Posterior vena cava (tissue), 2 donors: ENCODE measurements around the gene TMCO4. TPM values are rescaled to one million over a fixed set of nuclear protein-coding genes. Genes with fewer than 3 reads are reported as not detected.
A peak's percentile ranks its signal among the peaks of the same experiment; 100 is the strongest.
"Not testable (repeated sequence)": the region's sequence is repeated elsewhere in the genome, so short reads cannot be mapped to it uniquely, and the experiment has no call there.

Experiments
- DNase-seq: peaks from one replicate; pipeline ENCODE4 v3.0.0-alpha.2; 2020; ENCODE audit warnings: low spot score
- intact Hi-C, 2 donors: fragments of 100-400 bp; cut with DNase I; formaldehyde crosslinking; loops; one replicate each; pipeline versions ENCODE4 v1.14.1 to v1.14.2; 2022 to 2023
- total RNA-seq, 2 donors: library from RNA; stranded (reverse); fragmentation: NEBNext Ultra II Directional; extraction: Animal tissue kit (Norgen Biotek cat#: 25700); gene quantifications; one replicate each; pipeline ENCODE4 v1.2.1, GENCODE V29; 2021
- donor health status: DM: yes; HTN: yes; CAD: no.
- donor health status: DM: yes; HTN: yes; CAD: no.

TMCO4 gene
- total RNA-seq, 2 donors from 2014 or later: 12.3 to 13.2 TPM

GRCh38 chr1:19651141-19651737, 148.5 kb downstream of the TMCO4 start:
- peak; percentile 85 for DNase-seq
- intact Hi-C loops: loop anchor here (5.0 to 10.0 kb wide), 3 partner anchors 254 to 396 kb away; partner anchors contain the start of genes EMC1 (in 1 of the 2) and MRTO4 (in 1 of the 2)

DNA sequence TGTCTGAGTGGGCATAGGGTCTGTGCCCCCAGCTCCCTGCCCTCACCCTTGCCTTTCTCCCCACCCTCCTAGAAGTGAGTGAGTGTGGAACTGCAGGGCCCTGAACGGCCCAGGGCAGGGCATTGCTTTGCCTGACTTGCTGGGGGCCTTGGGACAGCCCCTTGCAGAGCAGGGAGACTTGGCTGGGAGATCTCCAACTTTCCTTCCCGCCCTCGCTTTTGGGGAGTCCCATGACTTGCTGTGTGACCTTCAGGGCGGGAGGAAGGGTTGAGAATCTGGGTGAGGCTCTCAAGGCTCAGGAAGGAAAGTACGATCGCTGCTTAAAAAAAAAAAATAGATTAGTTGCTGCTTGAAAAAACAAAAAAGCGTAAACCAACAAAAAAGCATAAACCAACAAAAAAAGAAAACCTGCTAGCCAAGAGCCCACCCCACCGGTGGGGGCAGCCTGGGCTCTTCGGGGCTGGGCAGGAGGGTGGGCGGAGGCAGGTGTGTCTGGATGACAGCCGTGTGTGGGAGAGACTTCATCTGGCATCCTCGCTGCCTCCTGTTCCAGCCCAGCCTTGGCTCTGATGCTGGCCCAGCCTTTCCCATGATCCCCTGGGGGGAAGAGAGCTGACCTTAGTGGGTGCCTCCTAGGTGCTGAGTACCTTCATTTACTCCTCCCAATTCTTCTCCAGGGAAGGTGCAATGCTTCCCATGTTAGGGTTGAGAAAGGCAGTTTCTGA, 149.1 kb downstream of the TMCO4 start:
- intact Hi-C loops: loop anchor here (5.0 to 10.0 kb wide), 3 partner anchors 253 to 396 kb away; partner anchors contain the start of genes EMC1 (in 1 of the 2) and MRTO4 (in 1 of the 2)

GRCh38 chr1:19648689-19649088, 151.0 kb downstream of the TMCO4 start:
- intact Hi-C loops: loop anchor here in 1 of 2 donors (5.0 kb wide), 2 partner anchors 161 to 256 kb away; partner anchors contain the start of gene CAPZB
- no peak for DNase-seq

More for the DNA sequence above, 149.1 kb downstream of the TMCO4 start:
- peak; percentile 71 for DNase-seq

GRCh38 chr1:19648239-19648638, 151.5 kb downstream of the TMCO4 start:
- DNase-seq: peak; percentile 78
- intact Hi-C loops: loop anchor here in 1 of 2 donors (5.0 kb wide), 2 partner anchors 161 to 256 kb away; partner anchors contain the start of gene CAPZB

DNA sequence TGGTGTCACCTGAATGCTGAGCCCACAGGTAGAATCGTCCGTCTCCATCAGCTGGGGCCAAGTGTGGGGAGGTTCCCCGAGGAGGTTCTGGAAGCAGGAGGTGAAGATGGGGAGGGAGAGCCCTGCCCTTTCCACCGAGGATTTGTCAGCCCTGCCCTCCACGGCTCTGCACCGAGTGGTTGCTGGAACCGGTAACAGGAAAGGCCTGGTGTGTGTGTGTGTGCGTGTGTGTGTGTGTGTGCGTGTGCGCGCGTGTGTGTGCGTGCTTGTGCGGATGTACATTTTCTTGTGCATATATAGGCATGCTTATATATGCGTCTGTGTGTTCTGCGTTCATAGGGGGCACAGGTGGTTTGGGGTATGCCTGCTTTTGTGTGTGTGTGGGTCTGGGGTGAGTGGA, 152.1 kb downstream of the TMCO4 start:
- peak; percentile 76 for DNase-seq
- intact Hi-C loops: loop anchor here in 1 of 2 donors (5.0 kb wide), 2 partner anchors 160 to 255 kb away; partner anchors contain the start of gene CAPZB

GRCh38 chr1:19646377-19647319, 153.1 kb downstream of the TMCO4 start:
- DNase-seq: peak; percentile 75
- intact Hi-C loops: loop anchor here in 1 of 2 donors (5.0 kb wide), 2 partner anchors 159 to 254 kb away; partner anchors contain the start of gene CAPZB

GRCh38 chr1:19645411-19646251, 154.1 kb downstream of the TMCO4 start:
- DNase-seq: no peak
- intact Hi-C loops: loop anchor here in 1 of 2 donors (5.0 kb wide), 2 partner anchors 158 to 253 kb away; partner anchors contain the start of gene CAPZB

GRCh38 chr1:19644681-19645410, 154.9 kb downstream of the TMCO4 start:
- intact Hi-C loops: loop anchor here (5.0 kb wide), 3 partner anchors 158 to 303 kb away; partner anchors contain the start of gene CAPZB (in 2 of the 2)

GRCh38 chr1:19644395-19644680, 155.4 kb downstream of the TMCO4 start:
- intact Hi-C loops: loop anchor here in 1 of 2 donors (5.0 kb wide), 2 partner anchors 157 to 302 kb away; partner anchors contain the start of gene CAPZB
- DNase-seq: no peak

More at GRCh38 chr1:19644681-19645410, 154.9 kb downstream of the TMCO4 start:
- no peak for DNase-seq

DNA sequence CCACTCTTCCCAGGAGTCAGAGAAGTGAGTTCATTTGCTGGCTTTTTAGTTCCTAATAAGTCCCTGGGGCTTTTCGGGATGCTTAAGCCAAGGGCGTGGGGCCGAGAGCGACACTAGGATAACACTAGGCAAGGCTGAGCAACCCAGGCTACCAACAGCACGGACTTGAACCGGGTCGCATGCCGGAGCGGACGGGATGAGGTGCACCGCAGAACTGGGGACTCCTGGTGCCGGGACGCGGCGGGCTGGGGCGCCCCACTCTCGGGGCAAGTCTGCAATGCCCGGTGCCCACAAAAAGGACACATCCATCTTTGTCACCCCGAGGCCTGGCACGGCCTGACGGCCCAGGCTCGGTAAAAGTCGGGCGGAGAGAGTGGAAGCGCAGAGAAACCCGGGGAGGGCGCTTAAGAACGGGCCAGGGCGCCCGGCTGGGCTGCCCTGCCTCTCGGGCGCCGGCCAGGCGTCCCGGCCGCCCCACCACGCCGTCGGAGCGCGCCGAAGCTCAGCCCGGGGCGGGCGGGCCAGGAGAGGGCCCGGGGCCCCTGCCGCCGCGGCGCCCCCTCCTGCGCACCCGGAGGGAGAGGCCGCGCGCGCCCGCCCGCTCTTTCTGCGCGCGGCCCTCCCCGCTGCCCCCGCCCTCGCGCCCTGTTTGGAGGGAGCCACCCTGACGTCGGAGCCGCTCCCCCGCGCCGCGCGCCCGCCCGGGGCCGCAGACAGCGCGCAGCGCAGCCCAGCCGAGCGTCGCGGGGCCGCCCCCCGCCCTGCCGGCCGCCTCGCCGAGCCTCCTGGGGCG, 155.9 kb downstream of the TMCO4 start, which contains the start of gene NBL1:
NBL1 (plus strand) TSS at position 710 of the 793 bp plus-strand sequence. CDS start 10,720 bp downstream, outside the sequence.
- DNase-seq: peak; percentile 92
- intact Hi-C loops: loop anchor here in 1 of 2 donors (5.0 kb wide), 2 partner anchors 156 to 301 kb away; partner anchors contain the start of gene CAPZB

DNA sequence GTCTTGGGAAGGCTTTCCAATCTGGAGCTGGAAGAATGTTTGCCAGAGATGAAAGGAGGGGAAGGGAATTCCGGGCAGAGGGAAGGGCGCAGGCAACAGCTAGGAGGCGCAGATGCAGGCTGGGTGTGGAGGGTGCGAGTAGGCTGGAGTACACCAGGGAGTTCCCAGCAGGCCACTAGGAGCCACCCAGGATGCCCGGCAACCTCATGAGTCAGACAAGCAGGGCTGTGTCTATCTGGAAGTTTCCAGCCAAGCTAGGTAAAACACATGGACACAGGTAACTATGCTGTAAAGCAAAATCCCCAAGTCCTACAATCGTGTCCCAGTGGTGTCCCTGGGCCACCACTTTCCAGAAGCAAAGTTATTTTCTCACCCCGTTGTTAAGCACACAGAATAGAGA, 156.6 kb downstream of the TMCO4 start:
- intact Hi-C loops: loop anchor here in 1 of 2 donors (5.0 kb wide), 2 partner anchors 156 to 301 kb away; partner anchors contain the start of gene CAPZB
- no peak for DNase-seq

GRCh38 chr1:19640363-19641316, 159.1 kb downstream of the TMCO4 start:
- intact Hi-C loops: loop anchor here in 1 of 2 donors (5.0 kb wide), 2 partner anchors 153 to 298 kb away; partner anchors contain the start of gene CAPZB
- DNase-seq: no peak

DNA sequence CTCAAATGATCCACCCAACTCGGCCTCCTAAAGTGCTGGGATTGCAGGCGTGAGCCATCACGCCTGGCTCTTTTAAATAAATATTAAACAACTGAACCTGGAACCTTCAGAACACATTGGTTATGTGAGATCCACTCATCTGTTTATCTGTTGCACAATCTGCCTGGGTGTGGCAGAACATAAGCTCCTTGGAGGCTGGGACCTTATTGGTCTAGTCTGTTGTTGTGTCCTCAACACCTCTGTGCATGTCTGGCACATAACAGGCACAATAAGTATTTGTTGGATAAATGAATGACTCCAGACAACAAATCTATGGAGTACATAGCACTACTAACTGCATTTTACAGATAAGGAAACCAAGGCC, 159.7 kb downstream of the TMCO4 start:
- intact Hi-C loops: loop anchor here in 1 of 2 donors (5.0 kb wide), 2 partner anchors 153 to 298 kb away; partner anchors contain the start of gene CAPZB
- no peak for DNase-seq

DNA sequence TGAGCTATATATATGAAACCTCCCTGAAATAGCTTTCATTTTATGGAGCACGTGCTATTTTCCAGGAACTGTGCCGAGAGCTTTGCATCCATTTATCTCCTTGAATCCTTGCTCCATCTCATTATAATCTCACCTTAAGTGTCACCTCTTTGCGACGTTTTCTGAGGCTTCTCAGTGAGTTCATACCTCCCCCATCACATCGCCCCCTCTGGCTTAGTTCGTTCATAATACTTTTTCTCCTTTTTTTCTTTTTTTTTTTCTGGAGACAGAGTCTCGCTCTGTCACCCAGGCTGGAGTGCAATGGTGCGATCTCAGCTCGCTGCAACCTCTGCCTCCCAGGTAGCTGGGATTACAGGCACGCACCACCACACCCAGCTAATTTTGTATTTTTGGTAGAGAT, 160.5 kb downstream of the TMCO4 start:
- DNase-seq, intact Hi-C loops: not testable (repeated sequence)

DNA sequence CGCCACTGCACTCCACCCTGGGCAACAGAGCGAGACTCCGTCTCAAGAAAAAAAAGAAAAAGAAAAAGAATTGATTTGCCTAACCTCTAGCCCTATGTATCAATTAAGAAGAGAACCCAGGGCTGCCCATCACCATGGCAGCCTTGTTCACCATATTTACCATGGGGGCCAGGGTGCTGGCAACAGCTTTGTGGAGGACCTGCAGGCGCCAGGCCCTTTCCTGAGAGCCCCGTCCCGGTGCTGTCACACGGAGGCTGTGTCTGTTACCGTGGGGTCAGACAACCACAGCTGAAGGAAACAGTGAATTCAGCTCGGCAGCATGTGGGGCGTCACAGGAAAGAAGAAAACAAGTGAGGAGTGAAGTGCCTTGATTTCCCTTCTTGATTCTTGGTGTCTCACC, 162.1 kb downstream of the TMCO4 start:
- DNase-seq: no peak

More for the DNA sequence above, 162.1 kb downstream of the TMCO4 start:
- intact Hi-C loops: no loop called here
